Measurements from ENCODE around the gene WNT2. TPM values are rescaled to one million over a fixed set of nuclear protein-coding genes. Genes with fewer than 3 reads are reported as not detected.

The WNT2 gene
- total RNA-seq, 1 donor from 2014 or later = 0.07 TPM

DNA sequence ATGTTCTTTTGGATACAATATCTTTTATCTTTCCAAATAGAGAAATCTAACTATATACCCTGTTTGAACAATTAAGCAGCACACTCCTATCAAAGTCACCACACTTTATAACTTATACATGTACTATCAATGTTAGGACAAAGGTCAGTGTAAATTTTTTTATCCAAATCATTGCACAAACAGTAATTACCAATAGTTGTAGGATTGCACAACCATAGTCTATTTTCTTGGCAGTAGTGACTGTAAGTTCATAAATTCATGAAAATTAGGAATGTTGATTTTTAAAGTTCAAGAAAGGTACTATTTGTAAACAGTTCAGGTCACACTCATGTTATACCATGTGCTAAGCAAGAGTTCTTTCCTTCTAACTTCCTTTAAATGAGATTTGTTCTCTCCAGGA, 9.3 kb downstream of the WNT2 start:
- H3K27ac Mint-ChIP-seq (ENCODE audit: unreplicated experiment) = no peak overlapping the region

DNA sequence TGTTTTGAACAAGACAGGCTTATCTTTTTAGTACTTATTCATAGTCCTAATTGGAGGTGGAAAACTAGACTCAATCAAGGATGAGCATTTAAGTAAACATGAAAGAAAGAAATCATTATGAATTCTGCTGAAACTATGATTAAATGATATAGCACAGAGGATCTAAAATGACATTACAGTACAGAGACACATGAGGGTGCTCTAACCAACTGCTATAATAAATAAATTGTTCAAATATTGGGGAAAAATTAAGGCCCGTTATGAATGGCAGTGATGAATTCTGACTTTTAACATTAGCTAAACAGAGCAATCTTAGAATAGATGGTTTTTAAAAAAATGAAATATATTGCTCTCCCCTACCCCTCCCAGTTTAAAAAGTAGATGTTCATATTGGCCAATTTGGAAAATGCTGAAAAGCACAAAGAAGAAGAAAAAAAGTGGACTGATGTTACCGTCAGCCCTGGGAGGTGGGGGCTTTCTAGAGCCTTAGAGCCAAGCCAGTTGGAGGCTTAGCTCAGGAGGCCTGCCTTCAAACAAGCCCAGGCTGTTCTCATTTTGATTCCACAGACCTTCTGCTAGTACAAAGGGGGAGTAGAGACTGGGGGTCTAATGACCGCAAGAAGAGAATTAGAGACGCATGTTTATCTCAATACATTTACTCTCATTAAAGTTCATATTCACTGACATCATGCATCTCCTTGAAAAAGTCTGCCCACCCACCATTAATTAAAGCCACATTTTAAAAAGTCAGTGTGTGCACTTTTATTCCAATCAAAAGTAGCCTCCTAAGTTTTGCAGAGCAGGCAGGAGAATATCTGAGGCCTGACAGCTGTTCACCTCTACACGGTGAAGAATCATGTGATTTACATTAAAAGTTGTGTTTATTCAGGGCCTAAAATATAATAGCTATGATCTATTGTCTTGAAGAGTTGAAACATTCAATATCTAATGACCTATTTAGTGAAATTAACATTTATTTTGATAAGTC, 10.0 kb downstream of the WNT2 start:
- Mint-ChIP-seq H3K27ac (ENCODE audit: unreplicated experiment) (no peak overlapping the region), H3K4me1 (ENCODE audit: low read depth, unreplicated experiment) (no peaks in the 10 kb centered on the region), H3K4me3 (ENCODE audit: unreplicated experiment) (no peak overlapping the region), H3K9me3 (ENCODE audit: unreplicated experiment) (no peaks in the 10 kb centered on the region), H3K27me3 (ENCODE audit: low read depth, unreplicated experiment) (peaks cover 17% of the 10 kb centered on the region), H3K36me3 (ENCODE audit: low read depth, unreplicated experiment) (no peaks in the 10 kb centered on the region)
- Histone ChIP-seq H3K27ac (ENCODE audit: low read depth, low read length) (no peak overlapping the region), H2AFZ (ENCODE audit: low read depth, low read length) (no peak overlapping the region), H3K4me2 (ENCODE audit: low read length) (no peak overlapping the region), H3K79me2 (ENCODE audit: insufficient read depth, low read length) (no peaks in the 10 kb centered on the region), H3K4me1 (ENCODE audit: insufficient read depth, low read length) (no peaks in the 10 kb centered on the region), H3K4me3 (ENCODE audit: insufficient read depth, low read depth, low read length) (no peak overlapping the region), H3K27me3 (ENCODE audit: insufficient read depth, low read length) (no peaks in the 10 kb centered on the region), H3K36me3 (ENCODE audit: insufficient read depth, low read length) (no peaks in the 10 kb centered on the region), H4K20me1 (ENCODE audit: insufficient read depth, low read length) (no peaks in the 10 kb centered on the region), H3K9me3 (ENCODE audit: insufficient read depth, low read depth, low read length) (no peaks in the 10 kb centered on the region), H3K9ac (ENCODE audit: low read length) (no peak overlapping the region)
- FAIRE-seq = no peak
- TF ChIP-seq EZH2 (IDR thresholded peaks at IDR 0.05; ENCODE audit: insufficient read depth, low read length) (no peak), CTCF (IDR thresholded peaks at IDR 0.05; ENCODE audit: insufficient read depth, low read depth, low read length) (peak; percentile 19)
- DNase-seq (ENCODE audit: low read depth) = no peak

More for the DNA sequence above, 9.3 kb downstream of the WNT2 start:
- Histone ChIP-seq H3K4me3 (ENCODE audit: insufficient read depth, low read depth, low read length) (no peak overlapping the region), H3K27ac (ENCODE audit: low read depth, low read length) (no peak overlapping the region), H3K27me3 (ENCODE audit: insufficient read depth, low read length) (no peaks in the 10 kb centered on the region), H3K9ac (ENCODE audit: low read length) (no peak overlapping the region), H3K79me2 (ENCODE audit: insufficient read depth, low read length) (no peaks in the 10 kb centered on the region), H3K4me1 (ENCODE audit: insufficient read depth, low read length) (no peaks in the 10 kb centered on the region), H3K9me3 (ENCODE audit: insufficient read depth, low read depth, low read length) (no peaks in the 10 kb centered on the region), H4K20me1 (ENCODE audit: insufficient read depth, low read length) (no peaks in the 10 kb centered on the region), H2AFZ (ENCODE audit: low read depth, low read length) (no peak overlapping the region), H3K4me2 (ENCODE audit: low read length) (no peak overlapping the region), H3K36me3 (ENCODE audit: insufficient read depth, low read length) (no peaks in the 10 kb centered on the region)
- DNase-seq (ENCODE audit: low read depth) (no peak), FAIRE-seq (no peak)
- Mint-ChIP-seq H3K4me3 (ENCODE audit: unreplicated experiment) (no peak overlapping the region), H3K36me3 (ENCODE audit: low read depth, unreplicated experiment) (no peaks in the 10 kb centered on the region), H3K4me1 (ENCODE audit: low read depth, unreplicated experiment) (no peaks in the 10 kb centered on the region), H3K9me3 (ENCODE audit: unreplicated experiment) (no peaks in the 10 kb centered on the region), H3K27me3 (ENCODE audit: low read depth, unreplicated experiment) (peaks cover 24% of the 10 kb centered on the region)
- TF ChIP-seq EZH2 (IDR thresholded peaks at IDR 0.05; ENCODE audit: insufficient read depth, low read length) (no peak), CTCF (IDR thresholded peaks at IDR 0.05; ENCODE audit: insufficient read depth, low read depth, low read length) (no peak)

- no peaks in the 10 kb centered on the region for H3K9me3 ChIP-seq (ENCODE audit: insufficient read depth, low read depth, low read length)
- FAIRE-seq = no peak
- Mint-ChIP-seq H3K9me3 (ENCODE audit: unreplicated experiment) (peaks cover 4% of the 10 kb centered on the region), H3K36me3 (ENCODE audit: low read depth, unreplicated experiment) (no peaks in the 10 kb centered on the region), H3K4me1 (ENCODE audit: low read depth, unreplicated experiment) (no peaks in the 10 kb centered on the region), H3K27ac (ENCODE audit: unreplicated experiment) (no peak overlapping the region), H3K27me3 (ENCODE audit: low read depth, unreplicated experiment) (no peaks in the 10 kb centered on the region), H3K4me3 (ENCODE audit: unreplicated experiment) (no peak overlapping the region)
- TF ChIP-seq CTCF (IDR thresholded peaks at IDR 0.05; ENCODE audit: insufficient read depth, low read depth, low read length) (no peak), EZH2 (IDR thresholded peaks at IDR 0.05; ENCODE audit: insufficient read depth, low read length) (no peak)
- H3K4me3 ChIP-seq (ENCODE audit: insufficient read depth, low read depth, low read length) = no peak overlapping the region
- no peaks in the 10 kb centered on the region for H4K20me1 ChIP-seq (ENCODE audit: insufficient read depth, low read length)
- peak; percentile 10 for DNase-seq (ENCODE audit: low read depth)
- no peaks in the 10 kb centered on the region for H3K36me3 ChIP-seq (ENCODE audit: insufficient read depth, low read length)
- no peak overlapping the region for H3K27ac ChIP-seq (ENCODE audit: low read depth, low read length)
- H3K4me2 ChIP-seq (ENCODE audit: low read length) = no peak overlapping the region
- H2AFZ ChIP-seq (ENCODE audit: low read depth, low read length) = no peak overlapping the region
- H3K27me3 ChIP-seq (ENCODE audit: insufficient read depth, low read length) = no peaks in the 10 kb centered on the region
- no peaks in the 10 kb centered on the region for H3K79me2 ChIP-seq (ENCODE audit: insufficient read depth, low read length)
- H3K9ac ChIP-seq (ENCODE audit: low read length) = no peak overlapping the region
- H3K4me1 ChIP-seq (ENCODE audit: insufficient read depth, low read length) = no peaks in the 10 kb centered on the region
Observed at GRCh38 chr7:117308891-117309290, 14.0 kb downstream of the WNT2 start.
